ENCODE measurements around the gene DERL2.

DERL2 gene

DNA sequence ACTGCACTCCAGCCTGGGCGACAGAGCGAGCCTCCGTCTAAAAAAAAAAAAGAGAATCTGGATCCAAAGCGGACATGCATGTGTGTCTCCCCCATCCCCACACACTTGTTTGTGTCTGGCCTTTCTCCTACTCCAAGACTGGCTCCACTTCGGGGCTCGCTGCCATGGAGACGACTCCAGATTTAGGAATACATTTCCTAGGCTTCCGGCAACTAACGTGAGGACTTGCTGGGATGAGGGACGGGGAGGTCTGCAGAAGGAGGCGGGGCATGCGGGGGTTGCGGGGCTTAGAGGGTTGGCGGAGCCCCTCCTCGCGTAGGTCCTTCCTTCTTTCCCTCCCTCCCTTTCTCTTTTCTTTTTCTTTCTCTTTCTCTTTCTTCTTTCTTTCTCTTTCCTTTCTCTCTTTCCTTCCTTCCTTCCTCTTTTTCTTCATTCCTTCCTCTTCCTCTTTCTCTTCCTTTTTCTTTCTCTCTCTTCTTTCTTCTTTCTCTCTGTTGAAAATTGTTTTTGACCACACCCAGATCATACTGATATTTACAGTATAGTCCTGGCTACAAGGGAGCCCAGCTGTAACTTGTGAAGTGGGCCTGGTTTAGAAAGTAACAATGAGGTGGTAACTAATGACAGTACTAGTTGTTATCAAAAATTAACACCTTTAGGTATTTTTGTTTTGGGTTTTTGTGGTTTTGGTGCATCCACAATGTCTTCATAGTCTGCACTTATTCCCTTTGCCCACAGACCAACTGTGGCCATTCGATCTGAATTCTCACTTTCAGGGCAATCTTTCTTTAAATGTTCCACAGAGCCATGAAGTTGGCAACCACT, 25.6 kb upstream of the DERL2 start:
- H3K27me3 Mint-ChIP-seq: no peaks in the 10 kb centered on the region
- no peaks in the 10 kb centered on the region for H3K9me3 Mint-ChIP-seq
- H3K4me1 Mint-ChIP-seq (ENCODE audit: low read depth): peaks cover 33% of the 10 kb centered on the region
- no peak for DNase-seq
- H3K4me3 Mint-ChIP-seq: no peak overlapping the region
- no peak overlapping the region for H3K27ac Mint-ChIP-seq
- H3K36me3 Mint-ChIP-seq (ENCODE audit: low read depth): peaks cover 52% of the 10 kb centered on the region

- H3K36me3 Mint-ChIP-seq (ENCODE audit: low read depth): peaks cover 45% of the 10 kb centered on the region
- no peaks in the 10 kb centered on the region for H3K9me3 Mint-ChIP-seq
- H3K27ac Mint-ChIP-seq: no peak overlapping the region
- no peak overlapping the region for H3K4me3 Mint-ChIP-seq
- DNase-seq: no peak
- H3K27me3 Mint-ChIP-seq: no peaks in the 10 kb centered on the region
- peaks cover 33% of the 10 kb centered on the region for H3K4me1 Mint-ChIP-seq (ENCODE audit: low read depth)
Observed at GRCh38 chr17:5510771-5511170, 24.8 kb upstream of the DERL2 start.

GRCh38 chr17:5509482-5509881, 23.5 kb upstream of the DERL2 start:
- no peak overlapping the region for H3K27ac Mint-ChIP-seq
- no peak overlapping the region for H3K4me3 Mint-ChIP-seq
- DNase-seq: no peak
- no peaks in the 10 kb centered on the region for H3K9me3 Mint-ChIP-seq
- peaks cover 26% of the 10 kb centered on the region for H3K4me1 Mint-ChIP-seq (ENCODE audit: low read depth)
- no peaks in the 10 kb centered on the region for H3K27me3 Mint-ChIP-seq
- H3K36me3 Mint-ChIP-seq (ENCODE audit: low read depth): peaks cover 32% of the 10 kb centered on the region

DNA sequence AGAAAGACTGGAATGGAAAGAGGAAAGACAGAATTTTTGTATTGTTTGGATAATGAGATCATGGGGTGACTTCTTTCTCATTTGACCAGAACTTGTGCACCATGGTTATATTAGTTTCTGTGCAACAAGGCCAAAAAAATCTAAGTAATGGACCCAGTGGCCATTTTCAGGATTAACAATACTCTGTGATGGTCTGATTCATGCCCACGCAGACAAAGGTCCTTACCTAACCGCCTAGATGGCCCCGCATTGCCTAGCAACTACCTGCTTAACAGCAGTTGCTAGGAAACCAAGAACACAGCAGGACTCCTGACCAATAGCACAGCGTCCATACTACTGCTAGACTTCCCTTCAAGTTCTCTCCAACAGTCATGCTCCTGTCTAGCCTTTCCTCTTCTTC, 22.8 kb upstream of the DERL2 start:
- no peak for DNase-seq
- H3K36me3 Mint-ChIP-seq (ENCODE audit: low read depth): peaks cover 27% of the 10 kb centered on the region
- peaks cover 21% of the 10 kb centered on the region for H3K4me1 Mint-ChIP-seq (ENCODE audit: low read depth)
- no peak overlapping the region for H3K4me3 Mint-ChIP-seq
- no peaks in the 10 kb centered on the region for H3K9me3 Mint-ChIP-seq
- no peaks in the 10 kb centered on the region for H3K27me3 Mint-ChIP-seq
- no peak overlapping the region for H3K27ac Mint-ChIP-seq

DNA sequence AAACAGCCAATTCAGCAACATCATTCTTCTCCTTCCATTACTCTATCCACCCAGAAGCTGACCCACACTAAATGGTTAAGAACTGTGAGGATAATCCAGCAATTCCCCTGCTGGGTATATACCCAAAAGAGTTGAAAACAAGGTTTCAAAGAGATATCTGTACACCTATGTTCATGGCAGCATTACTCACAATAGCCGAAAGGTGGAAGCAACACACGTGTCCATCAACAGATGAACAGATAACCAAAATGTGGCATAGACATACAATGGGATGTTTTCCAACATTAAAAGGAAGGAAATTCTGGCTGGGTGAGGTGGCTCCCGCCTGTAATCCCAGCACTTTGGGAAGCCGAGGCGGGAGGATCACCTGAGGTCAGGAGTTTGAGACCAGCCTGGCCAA, 20.3 kb upstream of the DERL2 start:
- Mint-ChIP-seq H3K27me3 (no peaks in the 10 kb centered on the region), H3K27ac (no peak overlapping the region), H3K4me3 (no peak overlapping the region), H3K4me1 (ENCODE audit: low read depth) (peaks cover 3% of the 10 kb centered on the region), H3K9me3 (no peaks in the 10 kb centered on the region), H3K36me3 (ENCODE audit: low read depth) (peaks cover 9% of the 10 kb centered on the region)
- no peak for DNase-seq

GRCh38 chr17:5502552-5502951, 16.6 kb upstream of the DERL2 start:
- Mint-ChIP-seq H3K27me3 (no peaks in the 10 kb centered on the region), H3K36me3 (ENCODE audit: low read depth) (no peaks in the 10 kb centered on the region), H3K4me3 (no peak overlapping the region), H3K27ac (no peak overlapping the region), H3K9me3 (no peaks in the 10 kb centered on the region), H3K4me1 (ENCODE audit: low read depth) (peaks cover 16% of the 10 kb centered on the region)
- DNase-seq: no peak

- Mint-ChIP-seq H3K36me3 (ENCODE audit: low read depth) (no peaks in the 10 kb centered on the region), H3K4me1 (ENCODE audit: low read depth) (peaks cover 16% of the 10 kb centered on the region)
Observed at GRCh38 chr17:5501685-5502084, 15.7 kb upstream of the DERL2 start.

GRCh38 chr17:5500589-5501391, 14.8 kb upstream of the DERL2 start:
- Mint-ChIP-seq H3K4me1 (ENCODE audit: low read depth) (peaks cover 16% of the 10 kb centered on the region), H3K4me3 (peak overlapping the region; percentile 85), H3K9me3 (no peaks in the 10 kb centered on the region), H3K27me3 (no peaks in the 10 kb centered on the region), H3K27ac (peak overlapping the region; percentile 24), H3K36me3 (ENCODE audit: low read depth) (no peaks in the 10 kb centered on the region)
- peak; percentile 80 for DNase-seq

More at GRCh38 chr17:5501685-5502084, 15.7 kb upstream of the DERL2 start:
- H3K27ac Mint-ChIP-seq: no peak overlapping the region
- H3K9me3 Mint-ChIP-seq: no peaks in the 10 kb centered on the region
- no peak for DNase-seq
- H3K27me3 Mint-ChIP-seq: no peaks in the 10 kb centered on the region
- peak overlapping the region; percentile 75 for H3K4me3 Mint-ChIP-seq

GRCh38 chr17:5500247-5500588, 14.2 kb upstream of the DERL2 start:
- Mint-ChIP-seq H3K36me3 (ENCODE audit: low read depth) (no peaks in the 10 kb centered on the region), H3K4me3 (peak overlapping the region; percentile 85), H3K27ac (no peak overlapping the region), H3K4me1 (ENCODE audit: low read depth) (peaks cover 16% of the 10 kb centered on the region), H3K9me3 (no peaks in the 10 kb centered on the region), H3K27me3 (no peaks in the 10 kb centered on the region)
- peak; percentile 49 for DNase-seq

DNA sequence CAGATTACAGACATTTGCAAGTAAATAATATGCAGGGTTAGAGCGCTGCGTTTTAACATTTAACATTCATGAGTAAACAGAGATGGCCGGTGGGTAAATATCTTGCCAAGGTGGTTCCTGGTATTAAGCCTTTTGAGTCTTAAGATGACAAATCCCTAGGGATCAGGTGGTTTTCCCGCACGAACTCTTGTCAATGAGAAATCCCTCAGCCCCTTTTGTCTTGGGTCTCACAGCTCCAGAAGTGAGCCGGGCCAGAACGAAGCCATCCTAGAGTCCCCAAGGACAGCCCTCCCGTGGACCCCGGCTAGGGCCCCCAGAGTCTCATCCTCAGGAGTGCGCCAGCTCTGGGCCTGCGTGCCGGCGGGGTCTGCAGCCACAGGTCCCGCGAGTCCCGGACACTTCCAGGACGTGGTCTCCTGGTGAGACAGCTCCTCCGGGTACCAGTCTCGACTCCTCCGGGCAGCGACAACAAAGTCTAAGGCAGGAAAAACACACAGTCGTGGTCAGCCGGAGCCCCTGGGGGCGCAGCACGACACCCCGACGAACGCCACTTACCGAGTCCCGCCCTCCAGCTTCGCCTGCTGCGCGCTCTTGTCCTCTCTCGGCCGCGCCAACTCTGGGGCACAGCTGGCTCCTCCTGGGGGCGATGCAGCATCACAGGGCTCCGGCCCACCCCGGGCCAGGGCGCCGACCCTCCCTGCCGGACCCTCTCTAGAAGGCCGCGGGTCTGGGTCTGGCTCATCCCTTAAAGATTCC, 13.7 kb upstream of the DERL2 start:
- no peak for DNase-seq
- Mint-ChIP-seq H3K9me3 (no peaks in the 10 kb centered on the region), H3K27ac (no peak overlapping the region), H3K27me3 (no peaks in the 10 kb centered on the region), H3K4me1 (ENCODE audit: low read depth) (peaks cover 16% of the 10 kb centered on the region), H3K4me3 (peak overlapping the region; percentile 85), H3K36me3 (ENCODE audit: low read depth) (no peaks in the 10 kb centered on the region)

- DNase-seq: no peak
Observed at GRCh38 chr17:5492970-5493369, 7.0 kb upstream of the DERL2 start.

DNA sequence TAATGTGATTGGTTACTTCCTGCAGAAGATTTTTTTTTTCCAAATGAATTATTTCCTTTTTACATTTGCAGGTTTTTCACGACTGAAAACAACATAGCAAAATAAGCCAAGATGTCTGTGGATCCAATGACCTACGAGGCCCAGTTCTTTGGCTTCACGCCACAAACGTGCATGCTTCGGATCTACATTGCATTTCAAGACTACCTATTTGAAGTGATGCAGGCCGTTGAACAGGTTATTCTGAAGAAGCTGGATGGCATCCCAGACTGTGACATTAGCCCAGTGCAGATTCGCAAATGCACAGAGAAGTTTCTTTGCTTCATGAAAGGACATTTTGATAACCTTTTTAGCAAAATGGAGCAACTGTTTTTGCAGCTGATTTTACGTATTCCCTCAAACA, 2.8 kb upstream of the DERL2 start:
- H3K27ac Mint-ChIP-seq: peak overlapping the region; percentile 99
- no peaks in the 10 kb centered on the region for H3K9me3 Mint-ChIP-seq
- no peaks in the 10 kb centered on the region for H3K27me3 Mint-ChIP-seq
- no peak for DNase-seq
- peak overlapping the region; percentile 95 for H3K4me3 Mint-ChIP-seq
- peaks cover 77% of the 10 kb centered on the region for H3K36me3 Mint-ChIP-seq (ENCODE audit: low read depth)
- peaks cover 51% of the 10 kb centered on the region for H3K4me1 Mint-ChIP-seq (ENCODE audit: low read depth)

More at GRCh38 chr17:5492970-5493369, 7.0 kb upstream of the DERL2 start:
- Mint-ChIP-seq H3K27me3 (no peaks in the 10 kb centered on the region), H3K4me3 (no peak overlapping the region), H3K36me3 (ENCODE audit: low read depth) (peaks cover 40% of the 10 kb centered on the region), H3K4me1 (ENCODE audit: low read depth) (peaks cover 21% of the 10 kb centered on the region), H3K27ac (no peak overlapping the region), H3K9me3 (no peaks in the 10 kb centered on the region)

GRCh38 chr17:5486206-5487124, 487 bp upstream of the DERL2 start, which contains the start of gene MIS12:
Gene MIS12 (plus strand): TSS chr17:5486566. CDS start chr17:5488863, 2,297 bp downstream.
- DNase-seq: peak; percentile 94
- Mint-ChIP-seq H3K4me3 (peak within 1 kb of the TSS; percentile 95), H3K36me3 (ENCODE audit: low read depth) (peaks cover 92% of the 10 kb centered on the region), H3K4me1 (ENCODE audit: low read depth) (peaks cover 69% of the 10 kb centered on the region), H3K27ac (peak within 1 kb of the TSS; percentile 99), H3K27me3 (no peaks in the 10 kb centered on the region), H3K9me3 (no peaks in the 10 kb centered on the region)

GRCh38 chr17:5481451-5481850, 4.5 kb downstream of the DERL2 start:
- peak overlapping the region; percentile 70 for H3K27ac Mint-ChIP-seq
- peaks cover 56% of the 10 kb centered on the region for H3K4me1 Mint-ChIP-seq (ENCODE audit: low read depth)
- H3K36me3 Mint-ChIP-seq (ENCODE audit: low read depth): peaks cover 96% of the 10 kb centered on the region
- no peaks in the 10 kb centered on the region for H3K9me3 Mint-ChIP-seq
- DNase-seq: no peak
- H3K27me3 Mint-ChIP-seq: no peaks in the 10 kb centered on the region
- H3K4me3 Mint-ChIP-seq: no peak overlapping the region

Measured in activated T-cell treated with anti-CD3 and anti-CD28 coated beads, Interleukin-2, amount 50 U/mL, for 24 hours (primary cell).